Left ventricle myocardium superior (tissue), 1 donor: ENCODE results near the gene HK1. TPM values are rescaled to one million over a fixed set of nuclear protein-coding genes. Genes with fewer than 3 reads are reported as not detected.

ENCODE experiments used
- total RNA-seq: library from RNA; stranded (reverse); fragmentation: NEBNext Ultra II Directional; extraction: Animal tissue kit (Norgen Biotek cat#: 25700); gene quantifications from one replicate; pipeline ENCODE4 v1.2.1, GENCODE V29; 2021
- donor health status: DM: no; HTN: yes; CAD: no; lungs with severe emphysema.

HK1 gene
- total RNA-seq, 1 donor from 2014 or later = 210 TPM

Other genes with a start within 250 kb of the HK1 start
- 42.8 TPM for gene SRGN, start 190.4 kb upstream of the HK1 start, total RNA-seq
- 37.3 TPM for gene VPS26A, start 154.3 kb upstream of the HK1 start, total RNA-seq
- 40.2 TPM for gene SUPV3L1, start 98.3 kb upstream of the HK1 start, total RNA-seq
- gene HKDC1, start 58.2 kb upstream of the HK1 start, total RNA-seq = not detected
- not detected for gene TACR2, start 138.4 kb downstream of the HK1 start, total RNA-seq
- gene TSPAN15, start 173.0 kb downstream of the HK1 start, total RNA-seq = 8.3 TPM